Astrocyte (in vitro differentiated cells and primary cell): ENCODE measurements around the gene MAPRE2.

Experiments used
- EZH2 ChIP-seq: IDR thresholded peaks from 2 replicates; pipeline ENCODE4 v1.6.1; 2012; ENCODE audit warnings: mild to moderate bottlenecking, low read length, inconsistent platforms; ENCODE audit not compliant: insufficient read depth
- TF ChIP-seq, protein P1 (sequence below): IDR thresholded peaks from 2 replicates; pipeline ENCODE4 v1.5.1; 2011; ENCODE audit warnings: low read depth, mild to moderate bottlenecking, inconsistent platforms, low read length, moderate library complexity; ENCODE audit not compliant: insufficient read depth

DNA sequence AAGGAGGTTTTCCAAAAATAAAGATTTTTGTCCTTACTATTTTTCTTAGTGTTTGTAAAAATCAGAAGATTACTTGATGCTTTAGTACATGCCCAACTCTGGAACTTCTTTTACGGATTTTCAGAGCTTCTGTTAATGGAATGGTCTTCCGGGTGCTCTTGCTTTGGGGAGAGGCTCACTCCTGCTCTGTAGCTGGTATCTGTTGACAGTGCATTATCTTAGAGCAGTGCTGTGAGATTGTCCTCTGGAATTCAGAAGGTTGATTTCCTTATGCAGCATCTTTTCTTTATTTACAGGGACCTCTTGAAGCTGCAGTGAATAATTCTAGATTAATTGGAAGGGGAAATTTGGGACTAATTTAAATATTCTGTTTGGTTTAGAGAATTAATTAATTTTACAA lies 4.6 kb downstream of the MAPRE2 start:
- TF ChIP-seq, protein P1, sequence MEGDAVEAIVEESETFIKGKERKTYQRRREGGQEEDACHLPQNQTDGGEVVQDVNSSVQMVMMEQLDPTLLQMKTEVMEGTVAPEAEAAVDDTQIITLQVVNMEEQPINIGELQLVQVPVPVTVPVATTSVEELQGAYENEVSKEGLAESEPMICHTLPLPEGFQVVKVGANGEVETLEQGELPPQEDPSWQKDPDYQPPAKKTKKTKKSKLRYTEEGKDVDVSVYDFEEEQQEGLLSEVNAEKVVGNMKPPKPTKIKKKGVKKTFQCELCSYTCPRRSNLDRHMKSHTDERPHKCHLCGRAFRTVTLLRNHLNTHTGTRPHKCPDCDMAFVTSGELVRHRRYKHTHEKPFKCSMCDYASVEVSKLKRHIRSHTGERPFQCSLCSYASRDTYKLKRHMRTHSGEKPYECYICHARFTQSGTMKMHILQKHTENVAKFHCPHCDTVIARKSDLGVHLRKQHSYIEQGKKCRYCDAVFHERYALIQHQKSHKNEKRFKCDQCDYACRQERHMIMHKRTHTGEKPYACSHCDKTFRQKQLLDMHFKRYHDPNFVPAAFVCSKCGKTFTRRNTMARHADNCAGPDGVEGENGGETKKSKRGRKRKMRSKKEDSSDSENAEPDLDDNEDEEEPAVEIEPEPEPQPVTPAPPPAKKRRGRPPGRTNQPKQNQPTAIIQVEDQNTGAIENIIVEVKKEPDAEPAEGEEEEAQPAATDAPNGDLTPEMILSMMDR = no peak
- no peak for TF ChIP-seq EZH2
